Lung (tissue), 12 donors: ENCODE data around the gene BICC1. TPM values are rescaled to one million over a fixed set of nuclear protein-coding genes. Genes with fewer than 3 reads are reported as not detected.

Experiments used
- ATAC-seq: fragments of 200-7000 bp; cut with Tn5 transposase; one replicate; pipeline ENCODE4 v1.9.1; 2020; ENCODE audit warnings: moderate number of reproducible peaks; ENCODE audit not compliant: insufficient read depth, low FRiP score
- DNase-seq, 3 donors: peaks; one replicate each; pipeline ENCODE4 v3.0.0-alpha.2; 2013 to 2017
- H3K27ac ChIP-seq, 2 donors: one replicate each; pipeline ENCODE4 v1.5.1; 2013; ENCODE audit warnings: mild to moderate bottlenecking in 2 of 2, moderate library complexity in 2 of 2, control low read depth in 1 of 2, inconsistent platforms in 1 of 2, low read depth in 1 of 2, low read length in 1 of 2
- H3K27me3 ChIP-seq, 3 donors: one replicate each; pipeline ENCODE4 v1.5.1; 2013; ENCODE audit warnings: low read length in 2 of 3; ENCODE audit not compliant: control insufficient read depth in 3 of 3, insufficient read depth in 3 of 3
- H3K36me3 ChIP-seq, 4 donors: one replicate each; pipeline ENCODE4 v1.5.1; 2013; ENCODE audit warnings: low read length in 4 of 4, mild to moderate bottlenecking in 1 of 4, moderate library complexity in 1 of 4; ENCODE audit not compliant: control insufficient read depth in 4 of 4, insufficient read depth in 4 of 4
- H3K4me1 ChIP-seq, 5 donors: one replicate each; pipeline ENCODE4 v1.5.1; 2013; ENCODE audit warnings: low read length in 5 of 5, mild to moderate bottlenecking in 2 of 5, moderate library complexity in 1 of 5; ENCODE audit not compliant: control insufficient read depth in 5 of 5, insufficient read depth in 5 of 5
- H3K4me3 ChIP-seq: one replicate; pipeline ENCODE4 v1.5.1; 2013; ENCODE audit warnings: mild to moderate bottlenecking, control low read depth, moderate library complexity
- H3K9ac ChIP-seq, 2 donors: one replicate each; pipeline ENCODE4 v1.5.1; 2013; ENCODE audit warnings: low read length in 2 of 2, control low read depth in 1 of 2; ENCODE audit not compliant: insufficient read depth in 1 of 2
- H3K9me3 ChIP-seq, 4 donors: one replicate each; pipeline ENCODE4 v1.5.1; 2013; ENCODE audit warnings: low read length in 3 of 4, mild to moderate bottlenecking in 1 of 4, moderate library complexity in 1 of 4; ENCODE audit not compliant: control insufficient read depth in 4 of 4, insufficient read depth in 3 of 4
- CTCF ChIP-seq: IDR thresholded peaks from 2 replicates; pipeline ENCODE4 v1.5.1; 2012; ENCODE audit warnings: mild to moderate bottlenecking; ENCODE audit errors: control extremely low read depth, extremely low read depth
- WGBS, 2 donors: extraction: QIAGEN DNeasy Blood & Tissue Kit; methylation state at CpG; one replicate each; pipeline ENCODE4 v1.1.7; 2013; 5-methylcytosine and 5-hydroxymethylcytosine counted together
- polyA plus RNA-seq, 2 donors: library from polyadenylated mRNA; stranded (reverse); fragments of 200-250 nt; gene quantifications; one replicate each; pipeline ENCODE4 v1.2.1, GENCODE V29; 2013
- total RNA-seq, 2 donors: library from RNA; depleted of rRNA in 1 of 2; stranded (reverse); fragments of >200 nt in 1 of 2; gene quantifications; one replicate each; pipeline ENCODE4 v1.2.1, GENCODE V29; 2014 to 2021
- donor health status: control.
- donor health status: control.
- donor health status: Bipolar disorder and iron deficiency.
- donor health status: healthy.
- donor health status: DM: yes; HTN: yes; CAD: no.

The BICC1 gene
- total and polyA plus RNA-seq, 4 donors = 2.3 to 43.1 (median 5.9) TPM

- no peaks in the 10 kb centered on the region for H3K4me1 ChIP-seq
- no peak overlapping the region for H3K4me3 ChIP-seq
- 95 to 96% methylated on average over 3 of the region's 3 CpGs for WGBS, 2 donors
- no peaks in the 10 kb centered on the region for H3K27me3 ChIP-seq
- H3K27ac ChIP-seq = no peak overlapping the region
- no peak overlapping the region for H3K9ac ChIP-seq
- TF ChIP-seq CTCF = no peak
- H3K36me3 ChIP-seq = peaks cover 0 to 5% (median 1%) of the 10 kb centered on the region in 4 donors
- peaks cover 0 to 32% (median 10%) of the 10 kb centered on the region in 4 donors for H3K9me3 ChIP-seq
- ATAC-seq (no peak), DNase-seq (no peak)
Observed at GRCh38 chr10:58535311-58535710, 22.6 kb downstream of the BICC1 start.

GRCh38 chr10:58543141-58543540, 30.5 kb downstream of the BICC1 start:
- H3K36me3 ChIP-seq = no peaks in the 10 kb centered on the region
- no peak overlapping the region for H3K9ac ChIP-seq
- no peak overlapping the region for H3K27ac ChIP-seq
- H3K4me3 ChIP-seq = no peak overlapping the region
- no peaks in the 10 kb centered on the region for H3K27me3 ChIP-seq
- TF ChIP-seq CTCF = no peak
- ATAC-seq = no peak
- H3K4me1 ChIP-seq = peaks cover 0 to 9% (median 2%) of the 10 kb centered on the region in 5 donors
- DNase-seq = no peak
- no peaks in the 10 kb centered on the region for H3K9me3 ChIP-seq

GRCh38 chr10:58544135-58544534, 31.5 kb downstream of the BICC1 start:
- Histone ChIP-seq H3K9ac (no peak overlapping the region), H3K36me3 (no peaks in the 10 kb centered on the region), H3K9me3 (no peaks in the 10 kb centered on the region), H3K4me1 (peaks cover 0 to 13% (median 5%) of the 10 kb centered on the region in 5 donors), H3K27me3 (no peaks in the 10 kb centered on the region), H3K27ac (no peak overlapping the region), H3K4me3 (no peak overlapping the region)
- DNase-seq (no peak), ATAC-seq (no peak)
- 67 to 81% methylated on average over 1 of the region's 1 CpG for WGBS, 2 donors
- no peak for TF ChIP-seq CTCF

DNA sequence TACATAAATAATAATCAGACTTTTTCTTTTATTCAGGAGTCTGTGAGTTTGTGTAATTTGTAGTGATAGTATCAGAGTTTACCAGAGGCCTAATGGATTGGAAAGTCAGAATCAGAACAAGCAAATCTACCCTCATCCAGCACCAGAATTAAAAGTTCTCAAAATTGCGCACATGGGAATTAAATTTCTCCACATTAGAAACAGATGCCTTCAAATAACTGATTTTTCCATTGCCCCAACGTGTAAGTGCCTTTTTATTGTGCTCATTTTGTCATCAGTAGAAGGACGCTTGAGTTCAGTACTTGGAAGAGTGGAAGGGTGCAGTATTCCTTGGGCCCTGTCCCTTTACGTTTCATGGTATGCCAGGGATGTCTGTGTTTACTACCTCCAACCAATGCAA, 32.8 kb downstream of the BICC1 start:
- Histone ChIP-seq H3K27me3 (no peaks in the 10 kb centered on the region), H3K27ac (no peak overlapping the region), H3K4me1 (peaks cover 0 to 13% (median 5%) of the 10 kb centered on the region in 5 donors), H3K9ac (no peak overlapping the region), H3K9me3 (no peaks in the 10 kb centered on the region), H3K4me3 (no peak overlapping the region), H3K36me3 (no peaks in the 10 kb centered on the region)
- TF ChIP-seq CTCF = no peak
- ATAC-seq (no peak), DNase-seq (no peak)
- WGBS, 2 donors = 80 to 83% methylated on average over 4 of the region's 4 CpGs
